ENCODE data around the gene SNX32. TPM values are rescaled to one million over a fixed set of nuclear protein-coding genes. Genes with fewer than 3 reads are reported as not detected.
A peak's percentile ranks its signal among the peaks of the same experiment; 100 is the strongest.

Gene SNX32
- total and polyA plus RNA-seq, 9 of the 15 experiments (the other 6 are each of a cell fraction or from before 2014, with no cell fraction given): 0.03 TPM; not detected in 7

- TF ChIP-seq KDM5B (IDR thresholded peaks at IDR 0.05; ENCODE audit: insufficient replicate concordance, low read depth, low read length): peak; percentile 61
- no peak for TF ChIP-seq COPS2 (conservative IDR thresholded peaks at IDR 0.05)
- TF ChIP-seq ZNF639 (CRISPR knock-in tag; conservative IDR thresholded peaks at IDR 0.05 in 1 of 2, IDR thresholded peaks at IDR 0.05 in 1 of 2): peak in 1 of 2 experiments; percentile 92; a peak in 3 of 4 replicates
- 0 out of 2 replicates have a peak, but pooled peaks have one; percentile 79 for TF ChIP-seq CCAR2 (IDR thresholded peaks at IDR 0.05; ENCODE audit: low read depth, low read length)
- 0 out of 4 replicates have a peak, but pooled peaks of 1 of the 2 experiments have one; percentile 11 for TF ChIP-seq SIX5 (IDR thresholded peaks at IDR 0.05; ENCODE audit: borderline replicate concordance in 1 of 2, insufficient read depth in 1 of 2, low read depth in 1 of 2, low read length in 2 of 2)
- no peak for TF ChIP-seq STAG1 (CRISPR knock-in tag; IDR thresholded peaks at IDR 0.05; ENCODE audit: borderline replicate concordance)
- TF ChIP-seq NFIC (IDR thresholded peaks at IDR 0.05): peak; percentile 98
- 0 out of 2 replicates have a peak, but pooled peaks have one; percentile 63 for TF ChIP-seq ZNF445 (CRISPR knock-in tag; IDR thresholded peaks at IDR 0.05; ENCODE audit: low read depth)
- TF ChIP-seq SMARCA5 (IDR thresholded peaks at IDR 0.05): no peak; the same call in 1 of the 2 replicates
- no peak for TF ChIP-seq ZFP1 (CRISPR knock-in tag; IDR thresholded peaks at IDR 0.05)
- 0 out of 4 replicates have a peak, but pooled peaks of 1 of the 2 experiments have one; percentile 34 for TF ChIP-seq TEAD1 (CRISPR knock-in tag; IDR thresholded peaks at IDR 0.05)
- no peak for TF ChIP-seq ZNF174 (CRISPR knock-in tag; IDR thresholded peaks at IDR 0.05)
- peak; percentile 82; the same call in 1 of the 2 replicates for TF ChIP-seq PHF8 (IDR thresholded peaks at IDR 0.05; ENCODE audit: borderline replicate concordance, low read length)
- TF ChIP-seq NBN (IDR thresholded peaks at IDR 0.05; ENCODE audit: low read depth): peak; percentile 85
- no peak for TF ChIP-seq ZNF253 (CRISPR knock-in tag; conservative IDR thresholded peaks at IDR 0.05)
- TF ChIP-seq ATF7 (IDR thresholded peaks at IDR 0.05): peak; percentile 86
- TF ChIP-seq ZNF592 (IDR thresholded peaks at IDR 0.05): 0 out of 2 replicates have a peak, but pooled peaks have one; percentile 21
- peak; percentile 92 for TF ChIP-seq XRCC5 (IDR thresholded peaks at IDR 0.05; ENCODE audit: low read depth, low read length)
- TF ChIP-seq USF1 (CRISPR knock-in tag; IDR thresholded peaks at IDR 0.05): peak; percentile 60
- TF ChIP-seq CEBPB (tag; IDR thresholded peaks at IDR 0.05): no peak
- TF ChIP-seq CREM (IDR thresholded peaks at IDR 0.05; ENCODE audit: low read depth): peak; percentile 81
Measured at GRCh38 chr11:65860278-65861164, 26.8 kb downstream of the SNX32 start, which contains the start of gene MUS81 (continued).
